GM12878 (cell line): ENCODE measurements around the gene CENPP. TPM values are rescaled to one million over a fixed set of nuclear protein-coding genes. Genes with fewer than 3 reads are reported as not detected.

Experiments used
- ATAC-seq: fragments of 200-7000 bp; cut with Tn5 transposase; 3 replicates; pipeline ENCODE4 v1.9.1; 2020; ENCODE audit warnings: mild to moderate bottlenecking, moderate library complexity
- BruUV-seq: library from RNA; stranded (reverse); fragments of 400-500 nt; replicated peaks from 2 replicates; lab custom pipeline; 2021; lab: Mats Ljungman, UMichigan
- CTCF ChIA-PET: fragments of 300-600 bp; sonication (Branson Sonifier 250); formaldehyde crosslinking; extraction: SDS; loops from one replicate; lab custom pipeline; 2021; ENCODE audit warnings: inconsistent platforms; lab: Yijun Ruan, JAX
- POLR2A ChIA-PET: fragments of 350-600 bp; formaldehyde crosslinking; extraction: SDS; loops from one replicate; lab custom pipeline; 2021; ENCODE audit warnings: inconsistent platforms; lab: Charles Lee
- RAD21 ChIA-PET: fragments of 300-600 bp; sonication (Branson Sonifier 250); formaldehyde crosslinking; loops from one replicate; lab custom pipeline; 2023; ENCODE audit warnings: antibody characterized with exemption; ENCODE audit not compliant: unreplicated experiment; lab: Charles Lee
- SMC1A ChIA-PET: fragments of 300-600 bp; sonication (Branson Sonifier 250); formaldehyde crosslinking; loops from one replicate; lab custom pipeline; 2023; ENCODE audit not compliant: unreplicated experiment, uncharacterized antibody; lab: Charles Lee
- DNase-seq: peaks from one replicate; pipeline ENCODE4 v3.0.0-alpha.2; 2011; ENCODE audit warnings: low read depth, low spot score
- FAIRE-seq: peaks from 3 replicates; lab custom pipeline; 2011; peaks lifted over from hg19 to GRCh38; lab: Jason Lieb, UNC
- H2AFZ ChIP-seq: 2 replicates; pipeline ENCODE4 v1.6.0; 2011; ENCODE audit warnings: low read depth, low read length, control low read depth; ENCODE audit not compliant: control insufficient read depth
- H3K27ac ChIP-seq: 2 replicates; pipeline ENCODE4 v1.5.1; 2011; ENCODE audit warnings: control low read depth; ENCODE audit not compliant: control insufficient read depth, insufficient read depth
- H3K27me3 ChIP-seq, 2 experiments: replicated peaks in 1 of 2; 2 replicates each; pipeline versions ENCODE4 v1.6.0 to v1.6.1; 2011; ENCODE audit warnings: low read length in 1 of 2; ENCODE audit not compliant: control insufficient read depth in 2 of 2, insufficient read depth in 2 of 2
- H3K36me3 ChIP-seq, 2 experiments: 2 replicates each; pipeline ENCODE4 v1.5.1; 2011; ENCODE audit warnings: low read length in 1 of 2; ENCODE audit not compliant: control insufficient read depth in 2 of 2, insufficient read depth in 2 of 2
- H3K4me1 ChIP-seq: 2 replicates; pipeline ENCODE4 v1.6.1; 2011; ENCODE audit warnings: mild to moderate bottlenecking, low read length, moderate library complexity, mixed read lengths; ENCODE audit not compliant: control insufficient read depth, insufficient read depth
- H3K4me2 ChIP-seq: 2 replicates; pipeline ENCODE4 v1.6.0; 2011; ENCODE audit warnings: control low read depth; ENCODE audit not compliant: control insufficient read depth, insufficient read depth
- H3K4me3 ChIP-seq: fragments of 200-600 bp; sonication (generic); 2 replicates; pipeline ENCODE4 v1.5.1; 2016
- H3K79me2 ChIP-seq: 2 replicates; pipeline ENCODE4 v1.6.0; 2011; ENCODE audit warnings: low read length; ENCODE audit not compliant: control insufficient read depth, insufficient read depth
- H3K9ac ChIP-seq: 2 replicates; pipeline ENCODE4 v1.8.0; 2011; ENCODE audit warnings: low read length, control low read depth, mixed read lengths; ENCODE audit not compliant: control insufficient read depth, insufficient read depth
- H3K9me3 ChIP-seq: replicated peaks from 3 replicates; pipeline ENCODE4 v1.5.1; 2011; ENCODE audit warnings: mild to moderate bottlenecking, low read length; ENCODE audit not compliant: control insufficient read depth, insufficient read depth
- H4K20me1 ChIP-seq: 2 replicates; pipeline ENCODE4 v1.6.0; 2011; ENCODE audit not compliant: control insufficient read depth, insufficient read depth
- GATAD2B ChIP-seq: fragments of 450-650 bp; conservative IDR thresholded peaks from 2 replicates; pipeline ENCODE4 v1.6.1; 2017; ENCODE audit warnings: low read depth, mild to moderate bottlenecking, moderate library complexity
- IRF4 ChIP-seq: IDR thresholded peaks from 2 replicates; pipeline ENCODE4 v1.6.1; 2011; ENCODE audit warnings: low read depth, low read length
- MEF2A ChIP-seq: IDR thresholded peaks from 2 replicates; pipeline ENCODE4 v1.6.1; 2011; ENCODE audit warnings: low read depth, mild to moderate bottlenecking, low read length, moderate library complexity; ENCODE audit not compliant: insufficient read depth
- STAT1 ChIP-seq: fragments of 450-650 bp; conservative IDR thresholded peaks from 2 replicates; pipeline ENCODE4 v1.6.1; 2014; ENCODE audit warnings: antibody characterized with exemption, mild to moderate bottlenecking
- WGBS: methylation state at CpG from one replicate; pipeline ENCODE4 v1.1.6; 2016; ENCODE audit warnings: low lambda C conversion rate; ENCODE audit not compliant: insufficient replicate concordance, insufficient coverage; ENCODE audit errors: missing lambda C conversion rate; 5-methylcytosine and 5-hydroxymethylcytosine counted together
- in situ Hi-C: fragments of 300-500 bp; cut with MboI; formaldehyde crosslinking; loops from 9 replicates; pipeline ENCODE4 v1.14.3; 2018; ENCODE audit warnings: mixed read lengths
- intact Hi-C: fragments of 100-400 bp; cut with micrococcal nuclease; formaldehyde crosslinking; loops from one replicate; pipeline ENCODE4 v1.14.2; 2022; ENCODE audit not compliant: unreplicated experiment
- polyA plus RNA-seq, 11 experiments: library from polyadenylated mRNA; depleted of rRNA in 4 of 11; unstranded in 6 of 11; stranded (reverse) in 5 of 11; fragments of >200 nt; fragmentation: Nextera tagmentation in 4 of 11; fragmentation: Illumina TruSeq in 1 of 11; extraction: Ambion mirVana in 4 of 11; extraction: Trizol in 1 of 11; gene quantifications; 1 replicate in 1 of 11; 2 replicates in 10 of 11; pipeline versions ENCODE4 v1.2.1 to v1.2.3, GENCODE V29; 2011 to 2016; ENCODE audit warnings: inconsistent platforms in 2 of 11, missing spikeins in 2 of 11, low read depth in 1 of 11
- total RNA-seq, 4 experiments: library from RNA; depleted of rRNA in 3 of 4; stranded (reverse); fragments of >200 nt in 3 of 4; fragmentation: Illumina TruSeq in 1 of 4; extraction: Trizol in 1 of 4; gene quantifications; 2 replicates each; pipeline versions ENCODE4 v1.2.1 to v1.2.3, GENCODE V29; 2013 to 2021
- TF ChIP-seq, protein P1 (sequence below): fragments of 450-650 bp; formaldehyde crosslinking; IDR thresholded peaks from 2 replicates; pipeline ENCODE4 v1.5.0; 2022; ENCODE audit warnings: mild to moderate bottlenecking, missing genetic modification characterization

CENPP gene
- total and polyA plus RNA-seq, 10 of the 15 experiments (the other 5 are each of a cell fraction or from before 2014, with no cell fraction given): 9.4 to 31.4 (median 19.8) TPM

DNA sequence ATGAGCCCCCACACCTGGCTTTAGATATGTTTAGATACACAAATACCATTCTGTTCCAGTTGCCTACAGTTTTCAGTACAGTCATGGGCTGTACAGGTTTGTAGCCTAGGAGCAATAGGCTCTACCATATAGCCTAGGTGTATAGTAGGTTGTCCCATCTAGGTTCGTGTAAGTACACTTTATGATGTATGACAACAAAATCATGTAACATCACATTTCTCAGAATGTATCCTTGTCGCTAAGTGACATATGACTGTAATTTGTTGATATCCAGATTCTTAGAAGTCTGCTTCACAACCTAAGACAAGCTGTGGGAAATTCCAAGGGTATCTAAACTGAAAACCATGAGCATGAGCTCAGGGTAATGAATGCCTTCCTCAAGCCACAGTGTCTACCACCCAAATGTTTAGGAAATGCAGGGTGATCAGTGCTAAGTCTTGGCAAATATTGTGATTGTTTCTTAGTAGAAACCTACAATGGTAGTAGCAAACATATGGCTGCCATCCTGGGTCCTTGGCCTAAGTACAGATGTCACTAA is 201.6 kb downstream of the CENPP start (continued):
- TF ChIP-seq, protein P1, sequence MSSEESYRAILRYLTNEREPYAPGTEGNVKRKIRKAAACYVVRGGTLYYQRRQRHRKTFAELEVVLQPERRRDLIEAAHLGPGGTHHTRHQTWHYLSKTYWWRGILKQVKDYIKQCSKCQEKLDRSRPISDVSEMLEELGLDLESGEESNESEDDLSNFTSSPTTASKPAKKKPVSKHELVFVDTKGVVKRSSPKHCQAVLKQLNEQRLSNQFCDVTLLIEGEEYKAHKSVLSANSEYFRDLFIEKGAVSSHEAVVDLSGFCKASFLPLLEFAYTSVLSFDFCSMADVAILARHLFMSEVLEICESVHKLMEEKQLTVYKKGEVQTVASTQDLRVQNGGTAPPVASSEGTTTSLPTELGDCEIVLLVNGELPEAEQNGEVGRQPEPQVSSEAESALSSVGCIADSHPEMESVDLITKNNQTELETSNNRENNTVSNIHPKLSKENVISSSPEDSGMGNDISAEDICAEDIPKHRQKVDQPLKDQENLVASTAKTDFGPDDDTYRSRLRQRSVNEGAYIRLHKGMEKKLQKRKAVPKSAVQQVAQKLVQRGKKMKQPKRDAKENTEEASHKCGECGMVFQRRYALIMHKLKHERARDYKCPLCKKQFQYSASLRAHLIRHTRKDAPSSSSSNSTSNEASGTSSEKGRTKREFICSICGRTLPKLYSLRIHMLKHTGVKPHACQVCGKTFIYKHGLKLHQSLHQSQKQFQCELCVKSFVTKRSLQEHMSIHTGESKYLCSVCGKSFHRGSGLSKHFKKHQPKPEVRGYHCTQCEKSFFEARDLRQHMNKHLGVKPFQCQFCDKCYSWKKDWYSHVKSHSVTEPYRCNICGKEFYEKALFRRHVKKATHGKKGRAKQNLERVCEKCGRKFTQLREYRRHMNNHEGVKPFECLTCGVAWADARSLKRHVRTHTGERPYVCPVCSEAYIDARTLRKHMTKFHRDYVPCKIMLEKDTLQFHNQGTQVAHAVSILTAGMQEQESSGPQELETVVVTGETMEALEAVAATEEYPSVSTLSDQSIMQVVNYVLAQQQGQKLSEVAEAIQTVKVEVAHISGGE (CRISPR knock-in tag): no peak

DNA sequence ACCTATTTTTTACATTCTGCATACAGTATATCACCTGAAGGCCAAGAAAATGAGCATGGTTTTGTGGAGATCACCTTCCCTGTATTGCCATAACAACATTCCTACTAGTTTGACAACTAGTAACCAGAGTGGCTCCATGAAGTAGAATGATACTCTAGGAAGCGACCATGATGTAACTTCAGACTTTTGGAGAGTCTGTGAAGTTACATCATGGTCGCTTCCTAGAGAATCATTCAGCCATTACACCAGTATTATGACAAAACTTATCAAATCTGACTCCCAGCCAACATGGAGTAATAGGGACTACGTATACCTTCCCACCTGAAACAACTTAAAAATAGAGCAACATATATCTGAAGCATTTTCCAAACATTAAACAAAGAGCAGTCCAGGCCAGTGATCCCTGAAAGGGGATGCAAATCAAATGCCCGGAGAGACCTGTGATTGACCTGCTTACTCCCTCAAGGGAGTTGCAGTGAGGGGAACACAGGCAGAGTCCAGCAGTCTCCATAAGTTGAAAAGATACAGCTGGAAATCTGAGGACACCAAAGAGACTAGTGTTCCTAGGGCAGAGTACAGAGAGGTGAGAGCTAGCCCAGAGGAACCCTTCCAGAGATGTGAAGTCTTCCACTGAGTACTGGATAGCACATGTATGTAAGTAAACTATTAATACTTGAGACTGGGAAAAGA is 202.2 kb downstream of the CENPP start:
- Histone ChIP-seq H3K79me2 (no peaks in the 10 kb centered on the region), H3K4me1 (no peaks in the 10 kb centered on the region), H3K9ac (no peak overlapping the region), H3K36me3 (no peaks in the 10 kb centered on the region), H4K20me1 (no peaks in the 10 kb centered on the region), H3K27me3 (no peaks in the 10 kb centered on the region)
- no peak for DNase-seq
- WGBS: 84% methylated on average over 4 of the region's 4 CpGs
- CTCF ChIA-PET: no interaction called here
- SMC1A ChIA-PET: no interaction called here
- ATAC-seq: no peak
- TF ChIP-seq IRF4 (no peak), MEF2A (no peak), GATAD2B (no peak), STAT1 (no peak)
- TF ChIP-seq, all 136 proteins: peak for 0
- RAD21 ChIA-PET: no interaction called here
- H2AFZ ChIP-seq: no peak overlapping the region
- no peak overlapping the region for H3K4me3 ChIP-seq
- intact Hi-C loops: no loop called here
- no peaks in the 10 kb centered on the region for H3K9me3 ChIP-seq
- POLR2A ChIA-PET: interaction anchor here (1.2 kb wide), 1 partner anchor 119 kb away, joined by 3 read pairs; no protein-coding TSS in a partner anchor
- H3K4me2 ChIP-seq: no peak overlapping the region
- in situ Hi-C loops: no loop called here
- no peak for FAIRE-seq
- H3K27ac ChIP-seq: no peak overlapping the region
- no TSS peak for BruUV-seq
